Testis (tissue), 3 donors: ENCODE results near the gene CTNNB1. TPM values are rescaled to one million over a fixed set of nuclear protein-coding genes. Genes with fewer than 3 reads are reported as not detected.

Source experiments
- DNase-seq: peaks from one replicate; pipeline ENCODE4 v3.0.0-alpha.2; 2019
- H3K27ac ChIP-seq, 2 donors: fragments of 200-600 bp; sonication (generic); one replicate each; pipeline ENCODE4 v1.5.1; 2019
- H3K27me3 ChIP-seq: fragments of 200-600 bp; sonication (generic); one replicate; pipeline ENCODE4 v1.5.1; 2019
- H3K36me3 ChIP-seq: fragments of 200-600 bp; sonication (generic); one replicate; pipeline ENCODE4 v1.5.1; 2017; ENCODE audit warnings: low read depth; ENCODE audit errors: missing control alignments
- H3K4me1 ChIP-seq: fragments of 200-600 bp; sonication (generic); one replicate; pipeline ENCODE4 v1.5.1; 2019
- H3K4me3 ChIP-seq, 2 donors: fragments of 200-600 bp; sonication (generic); one replicate each; pipeline ENCODE4 v1.5.1; 2017 to 2019
- H3K9me3 ChIP-seq: fragments of 200-600 bp; sonication (generic); one replicate; pipeline ENCODE4 v1.5.1; 2017
- CTCF ChIP-seq, 3 experiments: fragments of 450-650 bp in 2 of 3; fragments of 200-600 bp in 1 of 3; sonication (generic) in 1 of 3; IDR thresholded peaks; one replicate each; pipeline ENCODE4 v1.5.1; 2016 to 2019; ENCODE audit warnings: antibody characterized with exemption in 3 of 3, mild to moderate bottlenecking in 2 of 3, moderate library complexity in 1 of 3
- POLR2A ChIP-seq: fragments of 450-650 bp; IDR thresholded peaks from one replicate; pipeline ENCODE4 v1.6.1; 2017; ENCODE audit warnings: antibody characterized with exemption, mild to moderate bottlenecking, moderate library complexity
- WGBS, 2 donors: methylation state at CpG; one replicate each; pipeline ENCODE4 v1.1.5; 2018; 5-methylcytosine and 5-hydroxymethylcytosine counted together
- intact Hi-C: fragments of 100-400 bp; cut with DNase I; formaldehyde crosslinking; loops from one replicate; pipeline ENCODE4 v1.15.1; 2023; ENCODE audit warnings: low total_unique reads
- polyA plus RNA-seq: library from polyadenylated mRNA; stranded (reverse); fragments of 350-450 nt; fragmentation: Illumina TruSeq; extraction: RNeasy Lipid Tissue Mini Kit (QIAGEN cat#74804); gene quantifications from one replicate; pipeline ENCODE4 v1.2.3, GENCODE V29; 2014; ENCODE audit warnings: low read depth, low replicate concordance; ENCODE audit not compliant: insufficient read depth
- total RNA-seq, 2 donors: library from RNA; depleted of rRNA; stranded (reverse); fragments of >200 nt; gene quantifications; one replicate each; pipeline ENCODE4 v1.2.3, GENCODE V29; 2016

Gene CTNNB1
- total and polyA plus RNA-seq, 3 donors from 2014 or later = 146 to 379 (median 293) TPM

GRCh38 chr3:41209646-41210045, 10.3 kb downstream of the CTNNB1 start:
- DNase-seq = no peak
- Histone ChIP-seq H3K27ac (no peak overlapping the region), H3K4me3 (no peak overlapping the region), H3K36me3 (no peaks in the 10 kb centered on the region), H3K4me1 (peaks cover 36% of the 10 kb centered on the region), H3K27me3 (no peaks in the 10 kb centered on the region), H3K9me3 (no peaks in the 10 kb centered on the region)
- WGBS, 2 donors = 73 to 83% methylated on average over 5 of the region's 5 CpGs
- TF ChIP-seq POLR2A (no peak), CTCF (IDR thresholded peaks at IDR 0.05) (no peak)
- intact Hi-C loops = no loop called here

- Histone ChIP-seq H3K27ac (no peak overlapping the region), H3K9me3 (no peaks in the 10 kb centered on the region), H3K4me3 (no peak overlapping the region), H3K4me1 (peaks cover 30% of the 10 kb centered on the region), H3K36me3 (no peaks in the 10 kb centered on the region), H3K27me3 (no peaks in the 10 kb centered on the region)
- intact Hi-C loops = no loop called here
- TF ChIP-seq POLR2A (no peak), CTCF (IDR thresholded peaks at IDR 0.05) (no peak)
- DNase-seq = no peak
- 79 to 92% methylated on average over 5 of the region's 5 CpGs for WGBS, 2 donors
Measured at GRCh38 chr3:41210966-41211365, 11.7 kb downstream of the CTNNB1 start.

GRCh38 chr3:41212088-41212487, 12.8 kb downstream of the CTNNB1 start:
- 93 to 96% methylated on average over 2 of the region's 2 CpGs for whole genome bisulfite sequencing, 2 donors
- H3K36me3 ChIP-seq = no peaks in the 10 kb centered on the region
- DNase-seq = no peak

GRCh38 chr3:41213588-41213987, 14.3 kb downstream of the CTNNB1 start:
- Histone ChIP-seq H3K9me3 (no peaks in the 10 kb centered on the region), H3K4me3 (no peak overlapping the region), H3K27me3 (no peaks in the 10 kb centered on the region), H3K27ac (no peak overlapping the region), H3K4me1 (peaks cover 6% of the 10 kb centered on the region), H3K36me3 (no peaks in the 10 kb centered on the region)
- TF ChIP-seq CTCF (IDR thresholded peaks at IDR 0.05) (no peak), POLR2A (no peak)
- DNase-seq = no peak
- intact Hi-C loops = no loop called here
- WGBS, 2 donors = 80 to 81% methylated on average over 2 of the region's 2 CpGs

More at GRCh38 chr3:41212088-41212487, 12.8 kb downstream of the CTNNB1 start:
- TF ChIP-seq POLR2A (no peak), CTCF (IDR thresholded peaks at IDR 0.05) (no peak)
- no peak overlapping the region for H3K27ac ChIP-seq
- H3K4me1 ChIP-seq = peaks cover 20% of the 10 kb centered on the region
- H3K9me3 ChIP-seq = no peaks in the 10 kb centered on the region
- no peak overlapping the region for H3K4me3 ChIP-seq
- intact Hi-C loops = no loop called here
- H3K27me3 ChIP-seq = no peaks in the 10 kb centered on the region

DNA sequence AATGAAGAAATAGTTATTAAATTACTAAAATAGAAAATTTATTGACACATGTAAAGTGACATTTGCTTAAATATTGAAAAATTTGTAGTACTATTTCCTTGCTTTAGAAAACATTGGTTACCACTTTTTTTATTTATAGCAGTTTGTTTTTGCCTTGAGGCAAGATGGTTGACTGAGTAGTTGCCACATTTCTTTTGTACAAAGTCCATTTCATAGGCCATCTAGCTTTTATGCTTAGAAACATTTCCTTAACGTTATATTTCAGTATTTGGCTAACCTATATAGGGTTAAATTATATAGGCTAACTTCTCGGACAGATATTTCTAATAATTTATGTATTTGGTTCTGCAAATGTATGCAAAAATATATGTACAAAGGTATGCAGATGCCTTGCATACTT, 17.1 kb downstream of the CTNNB1 start:
- DNase-seq = no peak
- intact Hi-C loops = no loop called here
- no peaks in the 10 kb centered on the region for H3K27me3 ChIP-seq
- 77 to 88% methylated on average over 2 of the region's 2 CpGs for WGBS, 2 donors
- H3K4me1 ChIP-seq = no peaks in the 10 kb centered on the region
- TF ChIP-seq POLR2A (no peak), CTCF (IDR thresholded peaks at IDR 0.05) (no peak)
- H3K27ac ChIP-seq = no peak overlapping the region
- H3K9me3 ChIP-seq = no peaks in the 10 kb centered on the region
- no peak overlapping the region for H3K4me3 ChIP-seq
- H3K36me3 ChIP-seq = no peaks in the 10 kb centered on the region
